Activated effector memory CD4-positive, alpha-beta T cell treated with Interleukin-2 at 50 U/mL for 16 hours (primary cell): ENCODE results near the gene ZNF638.

Experiments used
- DNase-seq: peaks from one replicate; pipeline ENCODE4 v3.0.0-alpha.2; 2020

The ZNF638 gene

DNA sequence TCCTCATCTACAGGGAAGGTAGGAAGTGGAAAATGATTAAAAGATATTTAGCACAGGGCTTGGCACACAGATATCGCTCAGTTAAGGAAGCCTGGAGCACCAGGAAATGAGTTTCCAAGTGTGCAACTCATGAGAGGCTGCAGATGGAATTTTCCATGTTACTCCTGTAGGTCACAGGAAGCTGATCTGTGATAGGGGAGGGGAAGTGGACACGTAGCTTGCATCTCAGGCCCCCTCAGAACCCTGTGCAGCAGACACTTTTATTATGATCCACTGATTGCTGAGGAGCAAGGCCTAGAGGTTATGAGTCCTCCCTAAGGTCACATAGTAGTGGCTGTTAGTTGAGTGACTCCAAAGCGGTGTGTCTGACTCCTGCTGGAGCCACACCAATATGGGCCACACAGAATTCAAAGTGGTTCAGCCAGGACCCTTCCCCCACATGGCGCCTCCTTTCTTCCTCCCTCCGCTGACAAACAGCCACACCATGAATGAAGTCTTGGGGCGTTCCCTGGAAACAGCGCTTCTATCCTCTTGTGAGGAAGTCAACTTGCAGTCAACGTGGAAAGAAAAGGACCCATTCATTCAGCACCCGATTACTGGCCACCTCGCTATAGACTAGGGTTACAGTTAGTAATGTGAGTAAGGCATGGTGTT is 143.3 kb downstream of the ZNF638 start:
- DNase-seq, result no peak

DNA sequence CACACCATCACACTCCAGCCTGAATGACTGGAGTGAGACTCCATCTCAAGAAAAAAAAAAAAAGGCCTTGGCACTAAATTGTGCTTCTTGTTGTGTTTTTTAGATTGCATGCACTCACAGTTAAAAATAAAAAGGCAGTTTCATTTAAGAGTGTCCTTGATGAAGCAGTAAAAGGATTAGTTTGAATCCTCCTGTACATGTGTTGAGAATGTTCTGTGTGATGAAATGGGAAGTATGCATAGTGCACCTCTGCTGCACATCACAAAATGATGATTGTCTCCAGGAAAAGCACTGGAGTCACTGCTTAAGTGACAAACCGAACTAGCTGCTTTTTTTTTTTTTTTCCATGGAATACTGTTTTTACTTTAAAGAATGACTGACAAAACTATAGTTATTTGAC is 144.9 kb downstream of the ZNF638 start:
- no peak for DNase-seq

DNA sequence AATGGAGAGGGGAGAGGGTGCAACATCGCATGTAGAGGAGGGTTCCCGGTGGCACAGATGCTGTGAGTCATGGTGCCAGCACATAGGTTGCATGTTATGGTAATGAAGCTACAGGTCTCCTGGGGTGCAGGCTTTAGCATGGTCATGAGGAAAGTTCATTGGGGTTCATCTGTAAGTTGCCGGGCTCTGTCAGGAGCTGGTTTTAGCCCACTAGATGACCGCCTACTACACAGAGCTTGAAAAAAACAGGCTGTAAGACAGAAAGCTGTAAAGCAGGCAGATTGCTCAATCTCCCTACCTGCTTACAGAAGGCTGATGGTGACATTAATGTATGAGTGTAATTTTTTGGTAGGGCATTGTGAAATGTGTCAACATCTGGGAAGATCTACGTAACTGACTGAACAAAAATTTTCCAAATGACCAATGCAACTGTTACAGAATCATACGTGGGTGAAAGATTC is 145.7 kb downstream of the ZNF638 start:
- no peak for DNase-seq

DNA sequence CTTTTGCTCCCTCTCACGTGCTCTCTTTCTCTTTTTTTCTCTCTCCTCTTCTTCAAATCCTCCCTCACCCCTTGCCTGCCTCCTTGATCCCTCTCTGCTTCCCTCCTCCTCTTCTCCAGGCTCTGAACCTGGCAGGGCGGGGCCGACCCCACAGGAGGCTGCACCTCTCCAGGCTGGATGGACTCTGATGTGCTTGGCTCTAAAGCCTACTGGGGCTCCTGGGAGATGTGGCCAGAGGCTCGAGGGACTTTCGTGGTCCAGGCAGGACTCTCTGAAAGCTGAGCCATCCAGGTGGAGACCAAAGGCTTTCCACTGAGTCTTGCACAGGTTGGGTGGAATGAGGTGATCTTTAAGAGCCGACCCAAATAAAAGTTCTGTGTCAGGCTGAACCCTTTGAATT is 147.2 kb downstream of the ZNF638 start:
- DNase-seq, result no peak

DNA sequence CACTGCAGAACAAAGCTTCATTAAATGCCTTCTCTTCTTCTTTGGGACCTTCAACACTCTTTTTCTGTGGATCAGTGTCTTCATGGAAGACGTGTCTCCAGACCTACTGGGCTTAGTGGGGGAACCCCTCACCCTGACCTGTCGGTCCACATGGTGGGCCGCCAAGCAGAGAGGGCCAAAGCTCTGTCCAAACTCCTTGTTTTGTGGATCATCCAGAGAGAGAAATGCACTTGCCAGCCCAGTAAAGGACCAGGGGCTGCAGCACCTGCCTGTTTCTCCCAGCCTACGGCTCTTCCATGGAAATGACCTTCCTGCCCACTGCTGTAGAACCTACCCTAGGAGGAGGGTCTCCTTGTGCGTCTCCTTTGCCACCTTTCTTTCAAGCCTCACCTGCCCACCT is 147.7 kb downstream of the ZNF638 start:
- DNase-seq, result no peak

DNA sequence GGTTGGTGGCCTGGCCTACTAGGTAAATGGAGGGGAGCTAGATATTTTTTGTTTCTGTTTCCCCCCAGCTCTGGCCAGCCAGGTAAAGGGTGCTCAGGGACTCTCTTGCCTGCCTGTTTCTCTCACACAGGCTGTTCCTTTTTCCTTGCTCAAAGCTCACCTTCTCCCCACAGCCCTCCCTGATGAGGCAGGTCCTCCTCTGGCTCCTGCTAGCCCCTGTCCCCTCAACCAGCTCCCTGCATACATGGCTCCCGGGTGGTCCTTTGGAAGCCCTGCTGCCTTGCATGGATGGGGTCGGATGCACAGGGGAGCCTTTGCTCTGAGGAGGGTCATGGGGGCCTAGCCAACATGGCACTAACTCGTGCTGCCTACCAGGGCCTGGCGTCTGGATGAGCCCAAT is 149.5 kb downstream of the ZNF638 start:
- DNase-seq, result no peak

DNA sequence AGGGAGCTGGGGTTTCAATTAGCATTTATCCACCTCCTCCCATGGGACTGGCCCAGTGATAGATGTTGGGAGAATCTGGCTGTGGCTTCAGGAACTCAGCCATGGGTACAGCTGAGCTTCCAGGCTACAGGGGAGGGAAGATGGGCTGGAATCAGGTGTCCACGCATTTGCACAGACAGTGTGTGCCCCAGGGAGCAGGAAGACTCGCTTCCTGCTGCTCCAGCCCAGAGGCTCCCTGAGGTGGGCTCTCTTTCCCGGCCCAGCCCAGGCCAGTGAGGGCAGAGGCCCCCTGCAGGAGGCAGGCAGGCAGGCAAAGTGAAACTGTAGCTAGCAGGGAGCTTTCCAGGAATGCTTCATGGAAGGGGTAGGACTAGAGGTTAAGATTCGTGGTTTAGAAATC is 150.5 kb downstream of the ZNF638 start:
- DNase-seq, result no peak

DNA sequence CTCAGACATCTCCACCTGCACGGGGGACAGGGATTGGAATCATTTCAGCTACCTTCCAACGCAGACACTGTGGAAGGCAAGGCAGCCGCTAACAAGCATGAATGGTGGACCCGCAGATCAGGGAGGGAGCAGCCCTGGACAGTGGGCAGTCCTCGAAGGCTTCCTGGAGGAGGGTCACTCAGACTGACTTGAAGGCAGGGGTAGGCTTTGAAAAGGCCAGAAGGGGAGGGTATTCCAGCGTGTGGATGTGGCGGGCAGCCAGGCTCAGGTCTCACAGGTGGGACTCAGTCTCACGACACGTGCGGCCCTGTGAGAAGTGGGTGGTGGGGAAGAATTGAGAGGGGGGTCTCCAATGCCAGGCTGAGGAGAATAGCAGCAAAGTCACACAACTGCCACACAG is 151.7 kb downstream of the ZNF638 start:
- DNase-seq, result no peak

DNA sequence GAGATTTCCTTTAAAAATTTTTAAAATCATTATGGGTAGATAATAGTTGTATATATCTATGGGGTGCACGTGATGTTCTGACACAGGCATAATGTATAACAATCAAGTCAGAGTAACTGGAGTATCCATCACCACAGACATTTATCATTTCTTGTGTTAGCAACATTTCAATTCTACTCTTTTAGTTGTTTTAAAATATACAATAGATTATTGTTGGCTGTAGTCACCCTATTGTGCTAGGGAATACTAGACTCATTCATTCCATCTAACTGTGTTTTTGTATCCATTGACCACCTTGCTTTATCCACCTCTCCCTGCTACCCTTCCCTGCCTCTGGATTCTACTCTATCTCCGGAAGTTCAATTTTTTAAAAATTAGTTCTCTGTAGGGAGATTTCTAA is 152.8 kb downstream of the ZNF638 start:
- DNase-seq, result no peak
